ENCODE data around the gene BICRA.
"Not testable (repeated sequence)": the region's sequence is repeated elsewhere in the genome, so short reads cannot be mapped to it uniquely, and the experiment has no call there.

BICRA gene

GRCh38 chr19:47729799-47730520 lies 121.0 kb downstream of the BICRA start:
- no peak for FAIRE-seq
- no peak for TF ChIP-seq SPI1 (IDR thresholded peaks at IDR 0.05; ENCODE audit: low read depth, low read length)
- TF ChIP-seq POLR2A (IDR thresholded peaks at IDR 0.05; ENCODE audit: low read depth, low read length) = no peak
- no peak for TF ChIP-seq PAX5 (IDR thresholded peaks at IDR 0.05; ENCODE audit: insufficient read depth, low read length, severe bottlenecking)
- no peak for TF ChIP-seq POLR2AphosphoS5 (IDR thresholded peaks at IDR 0.05; ENCODE audit: low read depth, low read length)
- TF ChIP-seq TAF1 (IDR thresholded peaks at IDR 0.05; ENCODE audit: low read depth, low read length) = no peak
- no peak for DNase-seq (ENCODE audit: insufficient read length, low spot score)

- no peak for TF ChIP-seq POU2F2 (IDR thresholded peaks at IDR 0.05; ENCODE audit: low read depth, low read length)
- TF ChIP-seq PAX5 (IDR thresholded peaks at IDR 0.05; ENCODE audit: insufficient read depth, low read length, severe bottlenecking) = no peak
- no peak for TF ChIP-seq POLR2AphosphoS5 (IDR thresholded peaks at IDR 0.05; ENCODE audit: low read depth, low read length)
- no peak for TF ChIP-seq SPI1 (IDR thresholded peaks at IDR 0.05; ENCODE audit: low read depth, low read length)
- TF ChIP-seq POLR2A (IDR thresholded peaks at IDR 0.05; ENCODE audit: low read depth, low read length) = no peak
- TF ChIP-seq TAF1 (IDR thresholded peaks at IDR 0.05; ENCODE audit: low read depth, low read length) = no peak
- no peak for DNase-seq (ENCODE audit: insufficient read length, low spot score)
- no peak for FAIRE-seq
These were observed 121.6 kb downstream of the BICRA start for GRCh38 chr19:47730521-47730889.

GRCh38 chr19:47730910-47731309 lies 122.0 kb downstream of the BICRA start:
- FAIRE-seq (no peak), DNase-seq (ENCODE audit: insufficient read length, low spot score) (no peak)
- TF ChIP-seq PAX5 (IDR thresholded peaks at IDR 0.05; ENCODE audit: insufficient read depth, low read length, severe bottlenecking) (no peak), SPI1 (IDR thresholded peaks at IDR 0.05; ENCODE audit: low read depth, low read length) (no peak), POLR2AphosphoS5 (IDR thresholded peaks at IDR 0.05; ENCODE audit: low read depth, low read length) (no peak), POLR2A (IDR thresholded peaks at IDR 0.05; ENCODE audit: low read depth, low read length) (no peak), POU2F2 (IDR thresholded peaks at IDR 0.05; ENCODE audit: low read depth, low read length) (no peak), TAF1 (IDR thresholded peaks at IDR 0.05; ENCODE audit: low read depth, low read length) (no peak)

GRCh38 chr19:47735131-47735530 lies 126.2 kb downstream of the BICRA start:
- DNase-seq (ENCODE audit: insufficient read length, low spot score) = no peak
- TF ChIP-seq POLR2AphosphoS5 (IDR thresholded peaks at IDR 0.05; ENCODE audit: low read depth, low read length) (no peak), PAX5 (IDR thresholded peaks at IDR 0.05; ENCODE audit: insufficient read depth, low read length, severe bottlenecking) (no peak), POLR2A (IDR thresholded peaks at IDR 0.05; ENCODE audit: low read depth, low read length) (no peak), SPI1 (IDR thresholded peaks at IDR 0.05; ENCODE audit: low read depth, low read length) (no peak), POU2F2 (IDR thresholded peaks at IDR 0.05; ENCODE audit: low read depth, low read length) (no peak), TAF1 (IDR thresholded peaks at IDR 0.05; ENCODE audit: low read depth, low read length) (no peak)
- no peak for FAIRE-seq

GRCh38 chr19:47740866-47741519 lies 132.1 kb downstream of the BICRA start:
- FAIRE-seq (no peak), DNase-seq (ENCODE audit: insufficient read length, low spot score) (no peak)
- TF ChIP-seq TAF1 (IDR thresholded peaks at IDR 0.05; ENCODE audit: low read depth, low read length) (no peak), POLR2AphosphoS5 (IDR thresholded peaks at IDR 0.05; ENCODE audit: low read depth, low read length) (no peak), POLR2A (IDR thresholded peaks at IDR 0.05; ENCODE audit: low read depth, low read length) (no peak), SPI1 (IDR thresholded peaks at IDR 0.05; ENCODE audit: low read depth, low read length) (no peak), PAX5 (IDR thresholded peaks at IDR 0.05; ENCODE audit: insufficient read depth, low read length, severe bottlenecking) (no peak), POU2F2 (IDR thresholded peaks at IDR 0.05; ENCODE audit: low read depth, low read length) (no peak)

GRCh38 chr19:47741544-47742140 lies 132.7 kb downstream of the BICRA start:
- no peak for TF ChIP-seq PAX5 (IDR thresholded peaks at IDR 0.05; ENCODE audit: insufficient read depth, low read length, severe bottlenecking)
- TF ChIP-seq SPI1 (IDR thresholded peaks at IDR 0.05; ENCODE audit: low read depth, low read length) = no peak
- no peak for TF ChIP-seq TAF1 (IDR thresholded peaks at IDR 0.05; ENCODE audit: low read depth, low read length)
- no peak for TF ChIP-seq POU2F2 (IDR thresholded peaks at IDR 0.05; ENCODE audit: low read depth, low read length)
- TF ChIP-seq POLR2A (IDR thresholded peaks at IDR 0.05; ENCODE audit: low read depth, low read length) = no peak
- no peak for TF ChIP-seq POLR2AphosphoS5 (IDR thresholded peaks at IDR 0.05; ENCODE audit: low read depth, low read length)
- DNase-seq (ENCODE audit: insufficient read length, low spot score) (no peak), FAIRE-seq (no peak)

GRCh38 chr19:47742634-47743033 lies 133.7 kb downstream of the BICRA start:
- TF ChIP-seq POLR2AphosphoS5 (IDR thresholded peaks at IDR 0.05; ENCODE audit: low read depth, low read length) (no peak), SPI1 (IDR thresholded peaks at IDR 0.05; ENCODE audit: low read depth, low read length) (no peak)
- FAIRE-seq (no peak), DNase-seq (ENCODE audit: insufficient read length, low spot score) (no peak)

GRCh38 chr19:47745010-47745901 lies 136.3 kb downstream of the BICRA start, which contains the start of gene NOP53:
TSS of gene NOP53 (plus strand) at chr19:47745546. CDS start at chr19:47745560, 14 bp downstream.
- TF ChIP-seq PAX5 (IDR thresholded peaks at IDR 0.05; ENCODE audit: insufficient read depth, low read length, severe bottlenecking) (no peak), POU2F2 (IDR thresholded peaks at IDR 0.05; ENCODE audit: low read depth, low read length) (peak; percentile 78), TAF1 (IDR thresholded peaks at IDR 0.05; ENCODE audit: low read depth, low read length) (peak; percentile 97), POLR2A (IDR thresholded peaks at IDR 0.05; ENCODE audit: low read depth, low read length) (peak; percentile 98), POLR2AphosphoS5 (IDR thresholded peaks at IDR 0.05; ENCODE audit: low read depth, low read length) (peak; percentile 97), SPI1 (IDR thresholded peaks at IDR 0.05; ENCODE audit: low read depth, low read length) (no peak)
- DNase-seq (ENCODE audit: insufficient read length, low spot score) (peak; percentile 89), FAIRE-seq (peak; percentile 92)

- DNase-seq (ENCODE audit: insufficient read length, low spot score); FAIRE-seq: not testable (repeated sequence)
These were observed 137.2 kb downstream of the BICRA start for GRCh38 chr19:47746129-47746528.
